HL-60 (cell line): ENCODE results near the gene BCL11B.

Experiments used
- DNase-seq, 2 experiments: peaks; one replicate each; pipeline ENCODE4 v3.0.0-alpha.2; 2010 to 2020; ENCODE audit warnings: low read depth in 1 of 2, low spot score in 1 of 2
- H3K27ac ChIP-seq: fragments of 250-450 bp; sonication (Bioruptor Pico); replicated peaks from 2 replicates; pipeline ENCODE4 v1.5.1; 2020; ENCODE audit warnings: mild to moderate bottlenecking, moderate library complexity
- H3K27me3 ChIP-seq: fragments of 250-450 bp; sonication (Bioruptor Pico); 2 replicates; pipeline ENCODE4 v1.5.1; 2021; ENCODE audit warnings: mild to moderate bottlenecking, moderate library complexity; ENCODE audit not compliant: insufficient read depth, poor library complexity, severe bottlenecking
- H3K4me3 ChIP-seq: replicated peaks from 2 replicates; pipeline ENCODE4 v1.5.1; 2011; ENCODE audit warnings: mild to moderate bottlenecking, control low read depth, low read length; ENCODE audit not compliant: insufficient read depth
- GABPA ChIP-seq: IDR thresholded peaks from 2 replicates; pipeline ENCODE4 v1.6.1; 2012; ENCODE audit warnings: low read depth
- POLR2AphosphoS5 ChIP-seq: IDR thresholded peaks from 2 replicates; pipeline ENCODE4 v1.6.1; 2012; ENCODE audit warnings: low read depth
- SPI1 ChIP-seq: IDR thresholded peaks from 2 replicates; pipeline ENCODE4 v1.6.1; 2012; ENCODE audit warnings: low read depth, mild to moderate bottlenecking, borderline replicate concordance
- TF ChIP-seq, protein P1 (sequence below): IDR thresholded peaks from 2 replicates; pipeline ENCODE4 v1.6.1; 2012; ENCODE audit warnings: low read depth; ENCODE audit not compliant: insufficient replicate concordance
- TF ChIP-seq, protein P2 (sequence below): IDR thresholded peaks from one replicate; pipeline ENCODE4 v1.5.1; 2011; ENCODE audit warnings: low read length, control low read depth, inconsistent platforms; ENCODE audit not compliant: insufficient read depth

The BCL11B gene

GRCh38 chr14:99277530-99277929 is 5.5 kb upstream of the BCL11B start:
- no peak for TF ChIP-seq GABPA
- Histone ChIP-seq H3K27ac (no peak overlapping the region), H3K27me3 (peaks cover 58% of the 10 kb centered on the region), H3K4me3 (no peak overlapping the region)
- no peak for DNase-seq

- H3K27me3 ChIP-seq: peaks cover 64% of the 10 kb centered on the region
Observed at GRCh38 chr14:99276482-99276881, 4.5 kb upstream of the BCL11B start.

DNA sequence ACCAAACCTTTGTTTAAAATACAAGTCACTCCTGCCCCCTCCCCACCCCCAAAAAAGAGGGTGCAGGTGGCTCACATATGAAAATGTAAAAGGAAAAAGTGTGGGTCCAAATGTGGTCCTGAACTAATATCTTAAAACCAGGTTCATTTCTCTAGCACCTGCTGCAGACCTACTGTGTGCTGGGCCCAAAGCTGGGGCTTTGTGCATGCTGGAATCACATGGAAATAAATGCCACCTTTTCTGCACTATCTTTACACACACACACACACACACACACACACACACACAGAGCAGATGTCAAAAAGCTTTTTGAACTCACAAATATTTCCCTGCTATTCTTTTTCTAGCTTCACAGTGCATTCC is 3.2 kb upstream of the BCL11B start:
- H3K4me3 ChIP-seq: no peak overlapping the region

More at GRCh38 chr14:99276482-99276881, 4.5 kb upstream of the BCL11B start:
- no peak overlapping the region for H3K27ac ChIP-seq
- DNase-seq: no peak
- TF ChIP-seq, protein P1, sequence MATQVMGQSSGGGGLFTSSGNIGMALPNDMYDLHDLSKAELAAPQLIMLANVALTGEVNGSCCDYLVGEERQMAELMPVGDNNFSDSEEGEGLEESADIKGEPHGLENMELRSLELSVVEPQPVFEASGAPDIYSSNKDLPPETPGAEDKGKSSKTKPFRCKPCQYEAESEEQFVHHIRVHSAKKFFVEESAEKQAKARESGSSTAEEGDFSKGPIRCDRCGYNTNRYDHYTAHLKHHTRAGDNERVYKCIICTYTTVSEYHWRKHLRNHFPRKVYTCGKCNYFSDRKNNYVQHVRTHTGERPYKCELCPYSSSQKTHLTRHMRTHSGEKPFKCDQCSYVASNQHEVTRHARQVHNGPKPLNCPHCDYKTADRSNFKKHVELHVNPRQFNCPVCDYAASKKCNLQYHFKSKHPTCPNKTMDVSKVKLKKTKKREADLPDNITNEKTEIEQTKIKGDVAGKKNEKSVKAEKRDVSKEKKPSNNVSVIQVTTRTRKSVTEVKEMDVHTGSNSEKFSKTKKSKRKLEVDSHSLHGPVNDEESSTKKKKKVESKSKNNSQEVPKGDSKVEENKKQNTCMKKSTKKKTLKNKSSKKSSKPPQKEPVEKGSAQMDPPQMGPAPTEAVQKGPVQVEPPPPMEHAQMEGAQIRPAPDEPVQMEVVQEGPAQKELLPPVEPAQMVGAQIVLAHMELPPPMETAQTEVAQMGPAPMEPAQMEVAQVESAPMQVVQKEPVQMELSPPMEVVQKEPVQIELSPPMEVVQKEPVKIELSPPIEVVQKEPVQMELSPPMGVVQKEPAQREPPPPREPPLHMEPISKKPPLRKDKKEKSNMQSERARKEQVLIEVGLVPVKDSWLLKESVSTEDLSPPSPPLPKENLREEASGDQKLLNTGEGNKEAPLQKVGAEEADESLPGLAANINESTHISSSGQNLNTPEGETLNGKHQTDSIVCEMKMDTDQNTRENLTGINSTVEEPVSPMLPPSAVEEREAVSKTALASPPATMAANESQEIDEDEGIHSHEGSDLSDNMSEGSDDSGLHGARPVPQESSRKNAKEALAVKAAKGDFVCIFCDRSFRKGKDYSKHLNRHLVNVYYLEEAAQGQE: no peak
- no peak for TF ChIP-seq GABPA
- no peak for TF ChIP-seq SPI1
- TF ChIP-seq, protein P2, sequence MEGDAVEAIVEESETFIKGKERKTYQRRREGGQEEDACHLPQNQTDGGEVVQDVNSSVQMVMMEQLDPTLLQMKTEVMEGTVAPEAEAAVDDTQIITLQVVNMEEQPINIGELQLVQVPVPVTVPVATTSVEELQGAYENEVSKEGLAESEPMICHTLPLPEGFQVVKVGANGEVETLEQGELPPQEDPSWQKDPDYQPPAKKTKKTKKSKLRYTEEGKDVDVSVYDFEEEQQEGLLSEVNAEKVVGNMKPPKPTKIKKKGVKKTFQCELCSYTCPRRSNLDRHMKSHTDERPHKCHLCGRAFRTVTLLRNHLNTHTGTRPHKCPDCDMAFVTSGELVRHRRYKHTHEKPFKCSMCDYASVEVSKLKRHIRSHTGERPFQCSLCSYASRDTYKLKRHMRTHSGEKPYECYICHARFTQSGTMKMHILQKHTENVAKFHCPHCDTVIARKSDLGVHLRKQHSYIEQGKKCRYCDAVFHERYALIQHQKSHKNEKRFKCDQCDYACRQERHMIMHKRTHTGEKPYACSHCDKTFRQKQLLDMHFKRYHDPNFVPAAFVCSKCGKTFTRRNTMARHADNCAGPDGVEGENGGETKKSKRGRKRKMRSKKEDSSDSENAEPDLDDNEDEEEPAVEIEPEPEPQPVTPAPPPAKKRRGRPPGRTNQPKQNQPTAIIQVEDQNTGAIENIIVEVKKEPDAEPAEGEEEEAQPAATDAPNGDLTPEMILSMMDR: no peak
- TF ChIP-seq POLR2AphosphoS5: no peak
- H3K4me3 ChIP-seq: no peak overlapping the region

More for the DNA sequence above, 3.2 kb upstream of the BCL11B start:
- Histone ChIP-seq H3K27ac (no peak overlapping the region), H3K27me3 (peaks cover 70% of the 10 kb centered on the region)
- DNase-seq: no peak
- TF ChIP-seq POLR2AphosphoS5 (no peak), GABPA (no peak), SPI1 (no peak)
- TF ChIP-seq, protein P1: no peak
- TF ChIP-seq, protein P2: no peak
